Fibroblast of pulmonary artery (primary cell): ENCODE measurements around the gene MSLN.

Source experiments
- DNase-seq: peaks from one replicate; pipeline ENCODE4 v3.0.0-alpha.2; 2010; ENCODE audit warnings: low read depth
- H3K4me3 ChIP-seq: replicated peaks from 2 replicates; pipeline ENCODE4 v1.5.1; 2011; ENCODE audit warnings: low read depth, mild to moderate bottlenecking, control low read depth, low read length, moderate library complexity
- TF ChIP-seq, protein P1 (sequence below): IDR thresholded peaks from 2 replicates; pipeline ENCODE4 v1.5.1; 2011; ENCODE audit warnings: mild to moderate bottlenecking, control low read depth, low read length, inconsistent platforms; ENCODE audit errors: missing control alignments

The MSLN gene

GRCh38 chr16:733382-734207, 26.9 kb upstream of the MSLN start:
- H3K4me3 ChIP-seq, result no peak overlapping the region
- no peak for DNase-seq
- TF ChIP-seq, protein P1, sequence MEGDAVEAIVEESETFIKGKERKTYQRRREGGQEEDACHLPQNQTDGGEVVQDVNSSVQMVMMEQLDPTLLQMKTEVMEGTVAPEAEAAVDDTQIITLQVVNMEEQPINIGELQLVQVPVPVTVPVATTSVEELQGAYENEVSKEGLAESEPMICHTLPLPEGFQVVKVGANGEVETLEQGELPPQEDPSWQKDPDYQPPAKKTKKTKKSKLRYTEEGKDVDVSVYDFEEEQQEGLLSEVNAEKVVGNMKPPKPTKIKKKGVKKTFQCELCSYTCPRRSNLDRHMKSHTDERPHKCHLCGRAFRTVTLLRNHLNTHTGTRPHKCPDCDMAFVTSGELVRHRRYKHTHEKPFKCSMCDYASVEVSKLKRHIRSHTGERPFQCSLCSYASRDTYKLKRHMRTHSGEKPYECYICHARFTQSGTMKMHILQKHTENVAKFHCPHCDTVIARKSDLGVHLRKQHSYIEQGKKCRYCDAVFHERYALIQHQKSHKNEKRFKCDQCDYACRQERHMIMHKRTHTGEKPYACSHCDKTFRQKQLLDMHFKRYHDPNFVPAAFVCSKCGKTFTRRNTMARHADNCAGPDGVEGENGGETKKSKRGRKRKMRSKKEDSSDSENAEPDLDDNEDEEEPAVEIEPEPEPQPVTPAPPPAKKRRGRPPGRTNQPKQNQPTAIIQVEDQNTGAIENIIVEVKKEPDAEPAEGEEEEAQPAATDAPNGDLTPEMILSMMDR, result peak; percentile 12

DNA sequence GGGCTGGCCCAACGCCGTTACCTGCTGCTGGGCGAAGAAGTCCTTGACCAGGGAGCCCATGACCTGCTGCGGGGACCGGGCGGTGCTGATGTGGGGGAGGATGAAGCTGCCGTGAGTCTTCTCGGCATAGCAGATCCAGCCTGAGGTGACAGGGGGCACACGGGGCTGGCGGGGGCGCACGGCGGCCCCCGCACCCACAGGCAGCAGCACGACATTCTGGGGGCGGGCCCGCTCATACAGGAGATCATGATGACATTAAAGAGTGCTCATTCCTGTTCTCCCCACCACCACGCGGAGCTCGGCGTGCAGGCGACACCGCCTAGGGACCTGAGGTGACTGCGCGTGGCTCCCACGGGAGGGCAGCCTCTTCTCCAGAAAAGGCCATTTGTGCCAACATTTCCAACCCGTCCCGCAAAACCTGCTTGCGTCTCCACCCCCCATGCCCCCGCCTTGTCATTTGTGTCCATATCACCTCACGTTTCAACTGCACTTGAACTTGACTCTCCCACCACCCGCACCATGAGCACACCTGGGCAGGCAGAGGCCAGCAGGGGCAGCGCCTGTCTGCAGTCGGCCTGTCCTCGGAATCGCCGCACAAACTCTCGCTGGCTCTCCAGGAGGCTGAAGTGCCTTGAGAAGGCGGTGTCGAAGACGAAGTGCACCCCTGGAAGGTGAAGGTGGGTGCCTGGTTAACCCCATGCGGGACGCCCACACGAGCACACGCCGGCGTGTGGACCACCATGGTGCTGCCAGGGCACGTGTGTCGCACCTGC, 26.1 kb upstream of the MSLN start:
- TF ChIP-seq, protein P1, result no peak
- H3K4me3 ChIP-seq, result no peak overlapping the region
- no peak for DNase-seq

DNA sequence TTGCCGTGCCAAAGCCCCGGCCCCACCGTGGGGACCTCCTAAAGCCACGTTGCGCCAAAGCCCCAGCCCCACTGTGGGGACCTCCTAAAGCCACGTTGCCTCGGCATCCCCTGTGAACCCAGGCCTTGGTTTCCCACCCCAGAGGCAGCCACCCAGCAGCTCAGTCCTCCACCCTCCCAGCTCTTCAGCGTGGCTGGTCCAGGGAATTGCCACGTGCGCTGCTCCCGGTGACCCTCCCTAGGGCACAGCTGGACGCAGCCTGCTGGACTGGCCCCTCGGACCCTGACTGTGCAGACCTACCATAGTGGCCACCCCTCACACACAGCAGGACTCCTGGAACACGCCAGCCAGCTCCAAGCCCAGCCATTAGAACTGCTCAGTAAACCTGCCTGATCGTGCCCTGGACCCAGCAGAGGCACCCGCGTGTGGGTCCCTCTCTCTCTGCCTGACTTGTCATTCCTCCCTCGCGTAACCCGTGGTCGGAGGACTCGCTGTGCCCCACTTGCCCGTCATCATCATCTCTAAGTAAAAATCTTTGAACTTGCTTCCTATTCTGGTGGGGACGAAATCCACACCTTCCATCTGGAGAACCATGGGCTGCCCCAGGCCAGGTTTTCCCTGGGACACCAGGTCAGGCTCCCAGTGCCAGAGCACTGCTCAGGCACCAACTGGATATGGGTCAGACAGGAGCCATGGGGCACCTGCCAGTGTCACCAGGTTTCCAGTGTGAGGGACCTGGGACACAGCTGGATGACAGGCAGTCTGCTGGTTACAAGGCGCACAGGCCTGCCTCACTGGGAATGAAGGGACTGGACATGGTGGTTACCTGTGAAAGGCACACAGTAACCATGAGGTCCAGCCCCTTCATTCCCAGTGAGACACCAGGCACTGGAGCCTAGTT, 25.3 kb upstream of the MSLN start:
- TF ChIP-seq, protein P1, result no peak
- H3K4me3 ChIP-seq, result no peak overlapping the region
- DNase-seq, result no peak

DNA sequence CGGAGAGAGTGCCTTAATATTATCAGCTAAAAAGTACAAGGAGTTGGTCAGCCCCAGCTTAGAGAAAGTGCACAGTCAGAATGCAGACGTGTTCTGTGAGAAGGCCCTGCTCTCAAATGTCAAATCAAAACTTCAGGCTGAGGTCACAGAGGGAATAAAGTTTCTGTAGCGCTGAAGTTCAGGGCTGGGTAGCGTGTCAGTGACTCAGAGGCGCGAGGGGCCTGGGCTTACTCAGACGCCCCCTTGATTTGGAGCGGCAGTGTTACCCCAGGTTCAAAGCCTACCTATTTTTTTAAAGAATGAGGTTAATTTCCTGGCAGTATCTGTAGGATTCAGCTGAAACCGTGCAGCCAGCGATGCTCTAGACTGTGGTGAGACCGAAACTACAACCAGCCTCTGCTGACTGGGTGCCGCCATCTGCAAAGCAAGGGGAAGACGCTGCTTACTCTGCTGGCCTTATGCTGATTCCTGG, 24.5 kb upstream of the MSLN start:
- H3K4me3 ChIP-seq, result no peak overlapping the region
- no peak for DNase-seq
- TF ChIP-seq, protein P1, result no peak

- TF ChIP-seq, protein P1, result no peak
- H3K4me3 ChIP-seq, result no peak overlapping the region
These were observed 23.5 kb upstream of the MSLN start for GRCh38 chr16:736936-737481.

More at GRCh38 chr16:736936-737481, 23.5 kb upstream of the MSLN start:
- DNase-seq, result no peak
